HG03354 (cell line): ENCODE data around the gene ZNF724.
"Not testable (repeated sequence)": the region's sequence is repeated elsewhere in the genome, so short reads cannot be mapped to it uniquely, and the experiment has no call there.

Source experiments
- ATAC-seq: cut with Tn5 transposase; IDR thresholded peaks from one replicate; pipeline ENCODE4 v1.9.1; 2021; ENCODE audit warnings: mild to moderate bottlenecking; ENCODE audit not compliant: unreplicated experiment, poor library complexity, severe bottlenecking

Gene ZNF724

DNA sequence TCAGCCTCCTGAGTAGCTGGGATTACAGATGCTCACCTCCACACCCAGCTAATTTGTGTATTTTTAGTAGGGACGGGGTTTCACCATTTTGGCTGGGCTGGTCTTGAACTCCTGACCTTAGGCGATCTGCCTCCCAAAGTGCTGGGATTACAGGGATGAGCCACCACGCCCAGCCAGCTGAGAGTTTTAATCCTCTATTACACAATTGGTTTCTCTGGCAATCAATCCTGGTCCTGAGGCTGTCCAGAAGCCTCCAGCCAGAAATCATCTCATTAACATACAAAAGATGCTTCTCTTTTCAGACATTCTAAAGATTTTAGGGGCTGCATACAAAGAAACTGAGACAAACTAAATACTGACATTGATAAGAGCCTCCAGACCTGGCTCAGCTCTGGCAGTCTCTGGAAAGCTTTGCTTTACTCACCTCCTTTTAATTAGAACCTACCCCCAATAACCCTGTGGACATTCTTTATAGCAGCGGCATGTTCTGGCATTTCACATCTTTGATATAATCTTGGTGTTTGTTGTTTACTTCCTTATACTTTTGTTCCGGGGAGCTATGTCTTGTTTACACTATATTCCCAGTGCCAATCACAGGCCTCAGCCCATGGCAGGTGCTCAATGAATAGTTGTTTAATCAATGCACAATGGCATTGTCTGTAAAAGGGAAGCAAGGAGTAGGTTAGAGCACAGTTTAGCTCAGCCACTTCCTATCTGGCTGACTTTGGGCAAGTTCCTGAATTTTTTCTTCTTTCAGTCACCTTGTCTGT is 4.1 kb upstream of the ZNF724 start:
- ATAC-seq, result no peak

DNA sequence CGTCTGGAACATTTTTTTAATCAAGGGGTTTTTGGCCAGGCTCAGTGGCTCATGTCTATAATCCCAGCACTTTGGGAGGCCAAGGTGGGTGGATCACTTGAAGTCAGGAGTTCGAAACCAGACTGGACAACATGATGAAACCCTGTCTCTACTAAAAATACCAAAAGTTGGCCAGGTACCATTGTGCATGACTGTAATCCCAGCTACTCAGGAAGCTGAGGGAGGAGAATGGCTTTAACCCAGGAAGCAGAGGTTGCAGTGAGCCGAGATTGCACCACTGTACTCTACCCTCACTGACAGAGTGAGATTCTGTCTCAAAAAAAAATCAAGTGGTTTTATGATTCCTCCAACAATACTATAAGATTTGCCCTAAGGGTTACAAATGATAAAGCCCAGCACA is 3.1 kb upstream of the ZNF724 start:
- ATAC-seq, result not testable (repeated sequence)

DNA sequence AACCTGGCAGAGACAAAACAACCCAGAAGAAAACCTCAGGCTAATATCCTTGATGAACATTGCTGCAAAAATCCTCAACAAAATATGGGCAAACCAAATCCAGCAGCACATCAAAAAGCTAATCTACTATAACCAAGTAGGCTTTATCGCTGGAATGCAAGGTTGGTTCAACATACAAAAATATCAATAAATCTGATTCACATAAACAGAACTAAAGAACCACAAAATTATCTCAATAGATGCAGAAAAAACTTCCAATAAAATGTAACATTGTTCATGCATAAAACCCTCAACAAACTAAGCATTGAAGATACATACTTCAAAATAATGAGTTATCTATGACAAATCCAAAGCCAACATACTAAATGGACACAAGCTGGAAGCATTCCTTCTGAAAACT is 8.8 kb downstream of the ZNF724 start:
- no peak for ATAC-seq

DNA sequence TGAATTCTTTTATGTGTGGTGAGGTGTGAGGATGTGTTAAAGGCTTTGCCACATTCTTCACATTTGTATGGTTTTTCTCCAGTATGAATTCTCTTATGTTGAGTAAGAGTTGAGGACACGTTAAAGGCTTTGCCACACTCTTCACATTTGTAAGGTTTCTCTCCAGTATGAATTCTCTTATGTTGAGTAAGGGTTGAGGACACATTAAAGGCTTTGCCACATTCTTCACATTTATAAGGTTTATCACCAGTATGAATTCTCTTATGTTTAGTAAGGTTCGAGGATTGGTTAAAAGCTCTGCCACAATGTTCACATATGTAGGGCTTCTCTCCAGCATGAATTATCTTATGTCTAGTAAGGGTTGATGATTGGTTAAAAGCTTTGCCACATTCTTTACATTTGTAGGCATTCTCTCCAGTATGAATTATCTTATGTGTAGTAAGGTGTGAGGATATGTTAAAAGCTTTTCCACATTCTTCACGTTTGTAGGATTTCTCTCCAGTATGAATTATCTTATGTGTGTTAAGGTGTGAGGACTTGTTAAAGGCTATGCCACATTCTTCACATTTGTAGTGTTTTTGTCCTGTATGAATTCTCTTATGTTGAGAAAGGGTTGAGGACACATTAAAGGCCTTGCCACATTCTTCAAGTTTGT is 27.1 kb downstream of the ZNF724 start:
- ATAC-seq, result no peak

DNA sequence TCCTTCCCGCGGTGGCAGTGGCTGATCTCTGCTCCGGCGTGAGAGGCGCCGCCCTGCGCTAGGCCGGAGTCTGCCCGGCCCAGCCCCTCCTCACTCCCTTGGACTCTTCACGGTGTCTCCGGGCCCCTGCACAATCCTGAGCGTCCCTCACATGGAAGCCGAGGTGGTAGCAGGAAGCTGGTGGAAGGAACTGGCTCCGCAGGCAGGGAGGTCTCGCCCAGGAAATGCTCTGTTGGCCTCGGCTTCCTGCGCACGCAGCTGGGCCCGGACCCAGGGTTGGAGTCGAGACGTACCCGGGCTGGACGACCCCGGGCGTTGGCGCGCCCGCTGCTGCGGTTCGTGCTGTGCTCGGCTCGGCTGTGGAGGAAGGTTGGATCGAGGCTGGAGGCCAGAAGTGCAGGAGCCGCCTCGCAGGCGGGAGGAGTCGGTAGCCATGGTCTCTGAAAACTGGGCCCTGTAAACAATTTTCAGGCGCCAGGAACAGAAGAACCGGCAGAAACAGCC is 46.3 kb downstream of the ZNF724 start:
- no peak for ATAC-seq

DNA sequence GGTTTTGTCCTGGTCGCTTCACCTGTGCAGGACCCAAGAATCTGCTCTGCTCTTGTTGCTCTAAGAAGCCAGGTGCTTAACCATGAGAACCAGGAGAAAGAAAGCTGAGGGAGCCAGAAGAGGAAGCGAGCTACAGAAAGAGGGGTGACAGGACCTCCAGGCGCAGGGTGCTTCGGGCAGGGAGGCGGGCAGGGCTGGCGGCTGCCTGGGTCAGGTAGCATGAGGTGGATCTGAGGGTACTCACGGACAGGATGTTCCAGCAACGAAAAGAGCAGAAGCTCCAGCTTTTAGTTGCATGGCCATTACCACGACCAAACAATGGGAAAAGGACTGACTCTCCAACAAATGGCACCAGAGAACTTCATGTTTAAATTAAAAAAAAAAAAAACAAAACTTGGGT is 59.9 kb downstream of the ZNF724 start:
- no peak for ATAC-seq

DNA sequence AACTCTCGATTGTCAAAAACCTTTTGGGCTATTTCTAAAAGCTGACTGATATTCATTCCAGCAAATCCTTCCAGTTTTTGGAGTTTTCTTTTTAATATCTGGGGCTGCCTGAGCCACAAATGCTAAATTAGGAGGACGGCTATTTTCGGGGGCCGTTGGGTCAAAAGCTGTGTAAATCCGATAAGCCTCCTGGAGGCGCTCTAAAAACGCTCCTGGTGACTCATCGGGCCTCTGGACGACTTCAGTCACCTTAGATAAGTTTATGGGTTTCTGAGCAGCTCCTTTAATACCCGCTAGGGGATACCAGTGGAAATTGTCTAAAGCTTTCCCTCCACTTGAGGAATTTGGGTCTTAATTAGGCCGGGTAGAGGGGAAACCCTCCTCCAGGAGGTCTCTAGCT is 66.9 kb downstream of the ZNF724 start:
- no peak for ATAC-seq
